Karpas-422 (cell line): ENCODE results near the gene UST. TPM values are rescaled to one million over a fixed set of nuclear protein-coding genes. Genes with fewer than 3 reads are reported as not detected.

Experiments
- DNase-seq: peaks from one replicate; pipeline ENCODE4 v3.0.0-alpha.2; 2015
- H2AFZ ChIP-seq: fragments of 200-600 bp; sonication (generic); 2 replicates; pipeline ENCODE4 v1.6.1; 2014; ENCODE audit warnings: antibody characterized with exemption, low read length, mixed read lengths
- H3K27ac ChIP-seq: fragments of 200-600 bp; sonication (generic); 2 replicates; pipeline ENCODE4 v1.5.1; 2014; ENCODE audit warnings: mild to moderate bottlenecking, low read length, moderate library complexity
- H3K27me3 ChIP-seq: fragments of 200-600 bp; sonication (generic); 2 replicates; pipeline ENCODE4 v1.6.1; 2014; ENCODE audit warnings: low read length, mixed read lengths
- H3K36me3 ChIP-seq: fragments of 200-600 bp; sonication (generic); 2 replicates; pipeline ENCODE4 v1.6.1; 2014; ENCODE audit warnings: low read length, mixed read lengths; ENCODE audit not compliant: insufficient read depth
- H3K4me1 ChIP-seq: fragments of 200-600 bp; sonication (generic); 2 replicates; pipeline ENCODE4 v1.6.1; 2014; ENCODE audit warnings: mild to moderate bottlenecking, low read length, mixed read lengths
- H3K4me2 ChIP-seq: fragments of 200-600 bp; sonication (generic); 2 replicates; pipeline ENCODE4 v1.6.1; 2014; ENCODE audit warnings: low read length, low read depth, mild to moderate bottlenecking; ENCODE audit not compliant: poor library complexity, severe bottlenecking
- H3K4me3 ChIP-seq: fragments of 200-600 bp; sonication (generic); 2 replicates; pipeline ENCODE4 v1.5.1; 2014; ENCODE audit warnings: mild to moderate bottlenecking, antibody characterized with exemption, low read length, mixed read lengths
- H3K79me2 ChIP-seq: fragments of 200-600 bp; sonication (generic); 2 replicates; pipeline ENCODE4 v1.6.1; 2014; ENCODE audit warnings: mild to moderate bottlenecking, low read length, mixed read lengths
- H3K9ac ChIP-seq: fragments of 200-600 bp; sonication (generic); 2 replicates; pipeline ENCODE4 v1.6.0; 2014; ENCODE audit warnings: low read length
- H3K9me2 ChIP-seq: fragments of 200-600 bp; sonication (generic), shearing (Covaris generic); replicated peaks from 2 replicates; pipeline ENCODE4 v1.6.0; 2014; ENCODE audit warnings: mild to moderate bottlenecking, low read length, moderate library complexity; ENCODE audit not compliant: insufficient read depth
- H3K9me3 ChIP-seq: fragments of 300-700, 200-600 bp; sonication (generic); 2 replicates; pipeline ENCODE4 v1.6.1; 2014; ENCODE audit warnings: low read length, mixed read lengths
- H4K20me1 ChIP-seq: fragments of 200-600 bp; sonication (generic); 2 replicates; pipeline ENCODE4 v1.6.1; 2014; ENCODE audit warnings: mild to moderate bottlenecking, antibody characterized with exemption, low read length, low read depth; ENCODE audit not compliant: insufficient read depth
- total RNA-seq: library from RNA; depleted of rRNA; stranded (reverse); fragments of >200 nt; shearing (Covaris generic); gene quantifications from 2 replicates; pipeline ENCODE4 v1.2.3, GENCODE V29; 2014; ENCODE audit warnings: low replicate concordance

UST gene
- total RNA-seq, 1 experiment from 2014 or later: 0.15 TPM

- no peak overlapping the region for H3K4me3 ChIP-seq
- H3K4me1 ChIP-seq: peaks cover 6% of the 10 kb centered on the region; the same call in 1 of the 2 replicates
- no peaks in the 10 kb centered on the region for H4K20me1 ChIP-seq
- no peak overlapping the region for H3K4me2 ChIP-seq
- no peak for DNase-seq
- H2AFZ ChIP-seq: no peak overlapping the region
- H3K27me3 ChIP-seq: no peaks in the 10 kb centered on the region
- no peaks in the 10 kb centered on the region for H3K9me2 ChIP-seq
- no peak overlapping the region for H3K27ac ChIP-seq
- H3K79me2 ChIP-seq: no peaks in the 10 kb centered on the region
- H3K36me3 ChIP-seq: no peaks in the 10 kb centered on the region
- no peak overlapping the region for H3K9ac ChIP-seq
- no peaks in the 10 kb centered on the region for H3K9me3 ChIP-seq
Observed at GRCh38 chr6:148928811-148929210, 182.0 kb downstream of the UST start.

GRCh38 chr6:148932208-148932607, 185.4 kb downstream of the UST start:
- H3K9me2 ChIP-seq: no peaks in the 10 kb centered on the region
- H3K27me3 ChIP-seq: no peaks in the 10 kb centered on the region
- H3K36me3 ChIP-seq: no peaks in the 10 kb centered on the region
- no peak overlapping the region for H2AFZ ChIP-seq
- no peaks in the 10 kb centered on the region for H3K9me3 ChIP-seq
- no peak overlapping the region for H3K27ac ChIP-seq
- DNase-seq: no peak
- H3K4me1 ChIP-seq: peaks cover 6% of the 10 kb centered on the region; the same call in 1 of the 2 replicates
- H4K20me1 ChIP-seq: no peaks in the 10 kb centered on the region
- H3K79me2 ChIP-seq: no peaks in the 10 kb centered on the region
- H3K9ac ChIP-seq: no peak overlapping the region
- no peak overlapping the region for H3K4me3 ChIP-seq
- no peak overlapping the region for H3K4me2 ChIP-seq

GRCh38 chr6:148932731-148933130, 185.9 kb downstream of the UST start:
- Histone ChIP-seq H3K79me2 (no peaks in the 10 kb centered on the region), H3K4me1 (peaks cover 6% of the 10 kb centered on the region; the same call in 1 of the 2 replicates), H3K9me2 (no peaks in the 10 kb centered on the region), H4K20me1 (no peaks in the 10 kb centered on the region), H3K27me3 (no peaks in the 10 kb centered on the region), H3K4me2 (no peak overlapping the region), H3K9ac (no peak overlapping the region), H3K36me3 (no peaks in the 10 kb centered on the region), H3K27ac (no peak overlapping the region), H2AFZ (no peak overlapping the region), H3K4me3 (no peak overlapping the region), H3K9me3 (no peaks in the 10 kb centered on the region)
- DNase-seq: no peak

- Histone ChIP-seq H3K27ac (no peak overlapping the region), H3K4me3 (no peak overlapping the region), H3K9ac (no peak overlapping the region), H3K9me2 (no peaks in the 10 kb centered on the region), H3K36me3 (no peaks in the 10 kb centered on the region), H3K27me3 (no peaks in the 10 kb centered on the region), H3K9me3 (no peaks in the 10 kb centered on the region), H3K4me2 (no peak overlapping the region), H4K20me1 (no peaks in the 10 kb centered on the region), H2AFZ (no peak overlapping the region), H3K79me2 (no peaks in the 10 kb centered on the region), H3K4me1 (peaks cover 6% of the 10 kb centered on the region; the same call in 1 of the 2 replicates)
- peak; percentile 46 for DNase-seq
Observed at GRCh38 chr6:148934539-148934938, 187.7 kb downstream of the UST start.

GRCh38 chr6:148934961-148935360, 188.1 kb downstream of the UST start:
- Histone ChIP-seq H3K27ac (no peak overlapping the region), H3K36me3 (no peaks in the 10 kb centered on the region), H4K20me1 (no peaks in the 10 kb centered on the region), H3K9me3 (no peaks in the 10 kb centered on the region), H3K9me2 (no peaks in the 10 kb centered on the region), H3K4me1 (peaks cover 6% of the 10 kb centered on the region; the same call in 1 of the 2 replicates), H3K4me2 (no peak overlapping the region), H2AFZ (no peak overlapping the region), H3K79me2 (no peaks in the 10 kb centered on the region), H3K4me3 (no peak overlapping the region), H3K27me3 (no peaks in the 10 kb centered on the region), H3K9ac (no peak overlapping the region)
- no peak for DNase-seq

- Histone ChIP-seq H2AFZ (no peak overlapping the region), H3K9ac (no peak overlapping the region), H3K9me3 (no peaks in the 10 kb centered on the region), H3K4me3 (no peak overlapping the region), H3K4me2 (no peak overlapping the region), H3K36me3 (no peaks in the 10 kb centered on the region), H3K4me1 (peaks cover 6% of the 10 kb centered on the region; the same call in 1 of the 2 replicates), H3K9me2 (no peaks in the 10 kb centered on the region), H4K20me1 (no peaks in the 10 kb centered on the region), H3K27me3 (no peaks in the 10 kb centered on the region), H3K27ac (no peak overlapping the region), H3K79me2 (no peaks in the 10 kb centered on the region)
- no peak for DNase-seq
Observed at GRCh38 chr6:148935705-148936435, 189.0 kb downstream of the UST start.

GRCh38 chr6:148943451-148943850, 196.6 kb downstream of the UST start:
- DNase-seq: no peak
- H3K4me3 ChIP-seq: no peak overlapping the region
- peaks cover 3% of the 10 kb centered on the region; the same call in 1 of the 2 replicates for H3K4me1 ChIP-seq
- no peak overlapping the region for H3K9ac ChIP-seq
- no peaks in the 10 kb centered on the region for H3K9me2 ChIP-seq
- H4K20me1 ChIP-seq: no peaks in the 10 kb centered on the region
- no peaks in the 10 kb centered on the region for H3K27me3 ChIP-seq
- H3K79me2 ChIP-seq: no peaks in the 10 kb centered on the region
- no peaks in the 10 kb centered on the region for H3K36me3 ChIP-seq
- H3K27ac ChIP-seq: no peak overlapping the region
- no peak overlapping the region for H2AFZ ChIP-seq
- no peaks in the 10 kb centered on the region for H3K9me3 ChIP-seq
- no peak overlapping the region for H3K4me2 ChIP-seq

GRCh38 chr6:148944608-148945007, 197.8 kb downstream of the UST start:
- no peak overlapping the region for H3K4me3 ChIP-seq
- H3K4me1 ChIP-seq: peaks cover 3% of the 10 kb centered on the region; the same call in 1 of the 2 replicates
- H4K20me1 ChIP-seq: no peaks in the 10 kb centered on the region
- DNase-seq: no peak
- H3K79me2 ChIP-seq: no peaks in the 10 kb centered on the region
- H3K27ac ChIP-seq: no peak overlapping the region
- H2AFZ ChIP-seq: no peak overlapping the region
- no peaks in the 10 kb centered on the region for H3K9me3 ChIP-seq
- H3K27me3 ChIP-seq: no peaks in the 10 kb centered on the region
- H3K9me2 ChIP-seq: no peaks in the 10 kb centered on the region
- H3K9ac ChIP-seq: no peak overlapping the region
- H3K36me3 ChIP-seq: no peaks in the 10 kb centered on the region
- no peak overlapping the region for H3K4me2 ChIP-seq
